GM23338 (cell line): ENCODE measurements around the gene PMM1. TPM values are rescaled to one million over a fixed set of nuclear protein-coding genes. Genes with fewer than 3 reads are reported as not detected.

Experiments
- ATAC-seq: fragments of 200-7000 bp; cut with Tn5 transposase; 3 replicates; pipeline ENCODE4 v1.9.1; 2020
- DNase-seq: peaks from one replicate; pipeline ENCODE4 v3.0.0-alpha.2; 2015; ENCODE audit warnings: low spot score
- H2AFZ ChIP-seq: fragments of 200-600 bp; sonication (generic); 2 replicates; pipeline ENCODE4 v1.8.0; 2016; ENCODE audit warnings: antibody characterized with exemption, mild to moderate bottlenecking, moderate library complexity
- H3F3A ChIP-seq: fragments of 200-600 bp; sonication (generic); replicated peaks from 2 replicates; pipeline ENCODE4 v1.8.0; 2017; ENCODE audit warnings: antibody characterized with exemption, mixed run types, low read depth
- H3K27ac ChIP-seq: fragments of 200-600 bp; sonication (generic); 2 replicates; pipeline ENCODE4 v1.6.1; 2016; ENCODE audit warnings: low read depth
- H3K27me3 ChIP-seq: fragments of 200-600 bp; sonication (generic); 2 replicates; pipeline ENCODE4 v1.8.0; 2016; ENCODE audit warnings: mild to moderate bottlenecking, mixed run types, moderate library complexity; ENCODE audit not compliant: insufficient read depth
- H3K36me3 ChIP-seq: fragments of 200-600 bp; sonication (generic); 2 replicates; pipeline ENCODE4 v1.8.0; 2016; ENCODE audit warnings: mild to moderate bottlenecking; ENCODE audit not compliant: insufficient read depth
- H3K4me1 ChIP-seq: fragments of 200-600 bp; sonication (generic); 2 replicates; pipeline ENCODE4 v1.8.0; 2016; ENCODE audit warnings: mild to moderate bottlenecking, moderate library complexity; ENCODE audit not compliant: insufficient read depth
- H3K4me2 ChIP-seq: fragments of 200-600 bp; sonication (generic); 2 replicates; pipeline ENCODE4 v1.7.1; 2017; ENCODE audit warnings: mixed run types
- H3K4me3 ChIP-seq: fragments of 200-600 bp; sonication (generic); 2 replicates; pipeline ENCODE4 v1.6.1; 2016; ENCODE audit warnings: mixed run types
- H3K79me2 ChIP-seq: fragments of 200-600 bp; sonication (generic); replicated peaks from 2 replicates; pipeline ENCODE4 v1.8.0; 2017; ENCODE audit warnings: mild to moderate bottlenecking; ENCODE audit not compliant: insufficient read depth
- H3K9me2 ChIP-seq: fragments of 200-600 bp; sonication (generic); 2 replicates; pipeline ENCODE4 v1.8.0; 2017; ENCODE audit not compliant: insufficient read depth
- H4K20me1 ChIP-seq: fragments of 200-600 bp; sonication (generic); replicated peaks from 2 replicates; pipeline ENCODE4 v1.8.0; 2017; ENCODE audit warnings: mild to moderate bottlenecking; ENCODE audit not compliant: insufficient read depth
- H3K27ac Mint-ChIP-seq: 2 replicates; pipeline ENCODE4 v1.8.0; 2020; ENCODE audit warnings: inconsistent platforms, mild to moderate bottlenecking, moderate library complexity, mixed read lengths
- H3K27me3 Mint-ChIP-seq: 3 replicates; pipeline ENCODE4 v1.8.0; 2022; ENCODE audit warnings: low read depth, mild to moderate bottlenecking, moderate library complexity, mixed read lengths, inconsistent platforms; ENCODE audit not compliant: insufficient read depth, poor library complexity
- H3K36me3 Mint-ChIP-seq: 3 replicates; pipeline ENCODE4 v1.8.0; 2021; ENCODE audit warnings: low read depth, mild to moderate bottlenecking, inconsistent platforms, moderate library complexity, mixed read lengths
- H3K4me1 Mint-ChIP-seq: 3 replicates; pipeline ENCODE4 v1.8.0; 2020; ENCODE audit warnings: mild to moderate bottlenecking, inconsistent platforms, mixed read lengths
- H3K4me3 Mint-ChIP-seq: 3 replicates; pipeline ENCODE4 v1.8.0; 2021; ENCODE audit warnings: moderate library complexity, mild to moderate bottlenecking, inconsistent platforms, mixed read lengths
- H3K9me3 Mint-ChIP-seq: 3 replicates; pipeline ENCODE4 v1.8.0; 2020; ENCODE audit warnings: moderate library complexity, mild to moderate bottlenecking, inconsistent platforms, mixed read lengths
- CREB1 ChIP-seq: fragments of 250-450 bp; sonication (Bioruptor Pico); IDR thresholded peaks from 2 replicates; pipeline ENCODE4 v1.5.0; 2020; ENCODE audit warnings: low read depth, mild to moderate bottlenecking, moderate library complexity
- CTCF ChIP-seq, 2 experiments: fragments of 200-600 bp in 1 of 2; sonication (generic) in 1 of 2; conservative IDR thresholded peaks; 2 replicates each; pipeline versions ENCODE4 v1.5.1 to v1.6.1; 2016 to 2017; ENCODE audit warnings: antibody characterized with exemption in 2 of 2, low read depth in 2 of 2, mild to moderate bottlenecking in 2 of 2, moderate library complexity in 1 of 2
- EZH2 ChIP-seq: fragments of 200-600 bp; sonication (generic); IDR thresholded peaks from one replicate; pipeline ENCODE4 v1.8.0; 2017; ENCODE audit warnings: antibody characterized with exemption, mild to moderate bottlenecking, low read depth; ENCODE audit not compliant: unreplicated experiment
- EZH2phosphoT487 ChIP-seq: fragments of 200-600 bp; sonication (generic); IDR thresholded peaks from one replicate; pipeline ENCODE4 v1.8.1; 2018; ENCODE audit warnings: antibody characterized with exemption; ENCODE audit not compliant: unreplicated experiment
- JUNB ChIP-seq: IDR thresholded peaks from one replicate; pipeline ENCODE4 v1.6.1; 2016; ENCODE audit warnings: antibody characterized with exemption; ENCODE audit not compliant: unreplicated experiment
- NANOG ChIP-seq: IDR thresholded peaks from 2 replicates; pipeline ENCODE4 v1.6.1; 2016; ENCODE audit warnings: antibody characterized with exemption, borderline replicate concordance
- POLR2AphosphoS5 ChIP-seq: IDR thresholded peaks from 2 replicates; pipeline ENCODE4 v1.6.1; 2016; ENCODE audit warnings: antibody characterized with exemption, low read depth
- REST ChIP-seq: IDR thresholded peaks from one replicate; pipeline ENCODE4 v1.6.1; 2018; ENCODE audit warnings: antibody characterized with exemption; ENCODE audit not compliant: unreplicated experiment
- STAT1 ChIP-seq: IDR thresholded peaks from one replicate; pipeline ENCODE4 v1.6.1; 2016; ENCODE audit warnings: antibody characterized with exemption; ENCODE audit not compliant: unreplicated experiment
- ZNF114 ChIP-seq: fragments of 250-450 bp; sonication (Bioruptor Pico); IDR thresholded peaks from 2 replicates; pipeline ENCODE4 v1.5.0; 2020; ENCODE audit warnings: mild to moderate bottlenecking, moderate library complexity
- ZNF331 ChIP-seq: fragments of 250-450 bp; sonication (Bioruptor Pico); IDR thresholded peaks from 2 replicates; pipeline ENCODE4 v1.5.0; 2020; ENCODE audit warnings: low read depth, mild to moderate bottlenecking, moderate library complexity
- ZNF462 ChIP-seq: fragments of 250-450 bp; sonication (Bioruptor Pico); IDR thresholded peaks from 2 replicates; pipeline ENCODE4 v1.5.0; 2020; ENCODE audit warnings: mild to moderate bottlenecking, moderate library complexity
- polyA plus RNA-seq: library from polyadenylated mRNA; unstranded; fragments of >200 nt; fragmentation: Nextera tagmentation; extraction: Ambion mirVana; gene quantifications from 2 replicates; pipeline ENCODE4 v1.2.1, GENCODE V29; 2016
- total RNA-seq: library from RNA; depleted of rRNA; stranded (reverse); fragments of >200 nt; shearing (Covaris generic); gene quantifications from 2 replicates; pipeline ENCODE4 v1.2.3, GENCODE V29; 2014
- TF ChIP-seq, protein P1 (sequence below): IDR thresholded peaks from 2 replicates; pipeline ENCODE4 v1.6.1; 2016; ENCODE audit warnings: antibody characterized with exemption

PMM1 gene
- total and polyA plus RNA-seq, 2 experiments from 2014 or later = 8.7 to 9.9 TPM

DNA sequence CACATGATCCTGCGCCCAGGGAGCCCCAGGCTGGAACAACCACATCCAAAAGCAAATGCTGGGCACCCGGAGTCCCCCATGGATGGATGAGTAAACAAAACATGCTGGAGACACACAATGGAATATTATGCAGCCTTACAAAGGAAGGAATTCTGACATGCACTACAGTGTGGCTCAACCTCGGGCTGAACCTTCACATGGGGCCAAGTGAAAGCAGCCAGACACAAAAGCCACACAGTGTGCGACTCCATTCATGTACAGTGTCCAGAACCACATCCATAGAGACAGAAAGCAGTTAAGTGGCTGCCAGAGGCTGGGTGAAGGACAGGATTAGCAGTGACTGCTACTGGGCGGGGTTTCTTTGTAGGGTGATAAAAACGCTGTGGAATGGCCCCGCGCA is 55.4 kb downstream of the PMM1 start:
- H3K79me2 ChIP-seq = peaks cover 11% of the 10 kb centered on the region; the same call in 1 of the 2 replicates
- peaks cover 10% of the 10 kb centered on the region for H3F3A ChIP-seq
- peaks cover 13% of the 10 kb centered on the region for H3K4me1 Mint-ChIP-seq
- no peak overlapping the region for H3K4me2 ChIP-seq
- H2AFZ ChIP-seq = no peak overlapping the region
- TF ChIP-seq JUNB = no peak
- TF ChIP-seq, protein P1, sequence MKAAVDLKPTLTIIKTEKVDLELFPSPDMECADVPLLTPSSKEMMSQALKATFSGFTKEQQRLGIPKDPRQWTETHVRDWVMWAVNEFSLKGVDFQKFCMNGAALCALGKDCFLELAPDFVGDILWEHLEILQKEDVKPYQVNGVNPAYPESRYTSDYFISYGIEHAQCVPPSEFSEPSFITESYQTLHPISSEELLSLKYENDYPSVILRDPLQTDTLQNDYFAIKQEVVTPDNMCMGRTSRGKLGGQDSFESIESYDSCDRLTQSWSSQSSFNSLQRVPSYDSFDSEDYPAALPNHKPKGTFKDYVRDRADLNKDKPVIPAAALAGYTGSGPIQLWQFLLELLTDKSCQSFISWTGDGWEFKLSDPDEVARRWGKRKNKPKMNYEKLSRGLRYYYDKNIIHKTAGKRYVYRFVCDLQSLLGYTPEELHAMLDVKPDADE = no peak
- TF ChIP-seq ZNF114 (CRISPR knock-in tag) = no peak
- TF ChIP-seq STAT1 = no peak
- TF ChIP-seq CTCF (conservative IDR thresholded peaks at IDR 0.05; ENCODE audit: low read depth in 2 of 2) = no peak
- TF ChIP-seq NANOG = no peak
- no peak for TF ChIP-seq EZH2
- no peak for TF ChIP-seq ZNF462 (CRISPR knock-in tag)
- TF ChIP-seq POLR2AphosphoS5 = no peak
- TF ChIP-seq ZNF331 (CRISPR knock-in tag) = no peak
- TF ChIP-seq EZH2phosphoT487 = no peak
- TF ChIP-seq REST = no peak
- no peak for TF ChIP-seq CREB1 (CRISPR knock-in tag)
- H4K20me1 ChIP-seq = peaks cover 12% of the 10 kb centered on the region
- H3K4me3 Mint-ChIP-seq = no peak overlapping the region; the same call in 2 of the 3 replicates
- H3K36me3 Mint-ChIP-seq = peaks cover 55% of the 10 kb centered on the region
- H3K4me1 ChIP-seq = peaks cover 3% of the 10 kb centered on the region; the same call in 1 of the 2 replicates
- no peak for DNase-seq
- no peaks in the 10 kb centered on the region for H3K27me3 ChIP-seq
- H3K27ac ChIP-seq = no peak overlapping the region
- peaks cover 11% of the 10 kb centered on the region; the same call in 1 of the 2 replicates for H3K36me3 ChIP-seq
- H3K4me3 ChIP-seq = no peak overlapping the region
- H3K27me3 Mint-ChIP-seq = peaks cover 12% of the 10 kb centered on the region
- ATAC-seq = no peak
- no peaks in the 10 kb centered on the region for H3K9me2 ChIP-seq
- H3K9me3 Mint-ChIP-seq = no peaks in the 10 kb centered on the region
- H3K27ac Mint-ChIP-seq = no peak overlapping the region
